HFF-Myc (cell line): ENCODE data around the gene EIF1.
A peak's percentile ranks its signal among the peaks of the same experiment; 100 is the strongest.

ENCODE experiments used
- DNase-seq: peaks from one replicate; pipeline ENCODE4 v3.0.0-alpha.2; 2011; ENCODE audit warnings: low read depth; ENCODE audit errors: extremely low read depth
- H3K4me3 ChIP-seq: replicated peaks from 2 replicates; pipeline ENCODE4 v1.5.1; 2011; ENCODE audit warnings: low read depth, mild to moderate bottlenecking, control low read depth, low read length
- TF ChIP-seq, protein P1 (sequence below): IDR thresholded peaks from 2 replicates; pipeline ENCODE4 v1.5.1; 2012; ENCODE audit warnings: mild to moderate bottlenecking, low read depth, low read length, control low read depth; ENCODE audit errors: missing control alignments

EIF1 gene

DNA sequence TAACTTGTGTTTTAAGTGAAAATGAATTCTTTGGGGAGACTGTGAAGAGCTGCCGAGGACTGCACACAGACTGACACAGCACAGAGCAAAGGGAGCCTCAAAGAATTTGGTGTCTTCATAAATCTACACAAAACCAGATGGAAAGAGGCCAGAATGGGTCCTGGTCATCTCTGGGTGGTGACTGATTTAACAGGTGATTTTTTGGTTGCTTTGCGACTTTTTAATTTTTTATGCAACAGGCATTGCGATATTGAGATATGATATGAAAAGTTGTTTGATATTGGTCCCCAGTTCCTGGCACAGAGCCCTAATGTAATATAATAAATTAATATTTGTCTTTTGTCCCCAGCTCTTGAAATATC lies 12.6 kb upstream of the EIF1 start:
- DNase-seq: no peak
- TF ChIP-seq, protein P1, sequence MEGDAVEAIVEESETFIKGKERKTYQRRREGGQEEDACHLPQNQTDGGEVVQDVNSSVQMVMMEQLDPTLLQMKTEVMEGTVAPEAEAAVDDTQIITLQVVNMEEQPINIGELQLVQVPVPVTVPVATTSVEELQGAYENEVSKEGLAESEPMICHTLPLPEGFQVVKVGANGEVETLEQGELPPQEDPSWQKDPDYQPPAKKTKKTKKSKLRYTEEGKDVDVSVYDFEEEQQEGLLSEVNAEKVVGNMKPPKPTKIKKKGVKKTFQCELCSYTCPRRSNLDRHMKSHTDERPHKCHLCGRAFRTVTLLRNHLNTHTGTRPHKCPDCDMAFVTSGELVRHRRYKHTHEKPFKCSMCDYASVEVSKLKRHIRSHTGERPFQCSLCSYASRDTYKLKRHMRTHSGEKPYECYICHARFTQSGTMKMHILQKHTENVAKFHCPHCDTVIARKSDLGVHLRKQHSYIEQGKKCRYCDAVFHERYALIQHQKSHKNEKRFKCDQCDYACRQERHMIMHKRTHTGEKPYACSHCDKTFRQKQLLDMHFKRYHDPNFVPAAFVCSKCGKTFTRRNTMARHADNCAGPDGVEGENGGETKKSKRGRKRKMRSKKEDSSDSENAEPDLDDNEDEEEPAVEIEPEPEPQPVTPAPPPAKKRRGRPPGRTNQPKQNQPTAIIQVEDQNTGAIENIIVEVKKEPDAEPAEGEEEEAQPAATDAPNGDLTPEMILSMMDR: no peak
- no peak overlapping the region for H3K4me3 ChIP-seq

DNA sequence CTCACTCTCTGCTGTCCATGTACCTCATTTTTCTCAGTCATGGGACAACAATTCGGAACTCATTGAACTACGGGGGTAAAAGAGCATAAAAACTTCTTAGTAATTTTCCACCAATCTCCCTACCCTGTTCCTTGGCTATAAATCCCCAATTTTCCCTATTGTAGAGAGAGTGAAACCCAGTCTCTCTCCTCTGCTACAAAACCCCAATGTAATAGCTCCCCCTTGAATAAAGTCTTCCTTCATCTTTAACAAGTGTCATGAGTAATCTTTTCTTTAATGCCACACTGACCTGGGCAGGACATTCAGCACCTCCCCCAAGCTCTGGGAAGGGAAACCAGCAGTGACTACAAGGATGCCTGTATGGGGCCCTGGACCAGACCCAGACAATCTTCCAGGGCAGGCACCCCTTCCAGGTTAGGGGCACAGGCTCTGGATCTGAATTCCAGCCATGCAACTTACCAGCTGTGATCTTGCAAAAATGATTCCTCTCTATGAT lies 10.2 kb upstream of the EIF1 start:
- DNase-seq: no peak
- peak overlapping the region; percentile 16; the same call in 1 of the 2 replicates for H3K4me3 ChIP-seq
- TF ChIP-seq, protein P1: no peak

DNA sequence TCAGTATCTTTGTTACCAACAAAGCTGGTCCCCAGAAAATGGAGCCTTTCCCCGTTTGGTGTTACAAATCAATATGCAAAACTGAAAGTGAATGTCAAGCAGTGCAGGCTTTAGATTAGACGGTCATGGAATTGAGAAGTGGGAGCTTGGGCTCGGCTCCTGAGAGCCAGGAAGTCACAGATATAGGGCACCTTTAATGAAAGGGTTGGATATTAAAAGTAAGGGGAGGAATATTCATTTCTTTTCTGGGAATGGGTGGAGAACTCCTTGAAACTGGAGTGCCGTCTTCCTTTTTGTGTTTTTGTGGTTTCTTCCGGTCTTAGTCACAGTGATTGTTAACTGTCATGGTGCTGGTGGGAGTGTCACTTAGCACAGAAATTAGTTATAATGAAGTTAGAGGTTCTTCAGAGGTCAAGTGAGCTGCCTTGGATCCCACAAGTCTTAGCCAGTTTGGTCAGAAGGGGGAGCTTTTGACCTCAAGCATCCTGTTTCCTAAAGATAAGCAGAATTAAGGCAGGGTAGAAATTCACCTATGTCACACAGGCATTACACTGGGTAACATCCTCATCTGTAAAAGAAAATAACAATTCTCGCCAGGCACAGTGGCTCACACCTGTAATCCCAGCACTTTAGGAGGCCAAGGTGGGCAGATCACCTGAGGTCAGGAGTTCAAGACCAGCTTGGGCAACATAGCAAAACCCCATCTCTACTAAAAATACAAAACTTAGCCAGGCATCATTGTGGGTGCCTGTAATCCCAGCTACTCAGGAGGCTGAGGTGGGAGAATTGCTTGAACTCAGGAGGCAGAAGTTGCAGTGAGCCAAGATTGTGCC lies 9.6 kb upstream of the EIF1 start:
- TF ChIP-seq, protein P1: no peak
- H3K4me3 ChIP-seq: peak overlapping the region; percentile 16; the same call in 1 of the 2 replicates
- peak; percentile 37 for DNase-seq

DNA sequence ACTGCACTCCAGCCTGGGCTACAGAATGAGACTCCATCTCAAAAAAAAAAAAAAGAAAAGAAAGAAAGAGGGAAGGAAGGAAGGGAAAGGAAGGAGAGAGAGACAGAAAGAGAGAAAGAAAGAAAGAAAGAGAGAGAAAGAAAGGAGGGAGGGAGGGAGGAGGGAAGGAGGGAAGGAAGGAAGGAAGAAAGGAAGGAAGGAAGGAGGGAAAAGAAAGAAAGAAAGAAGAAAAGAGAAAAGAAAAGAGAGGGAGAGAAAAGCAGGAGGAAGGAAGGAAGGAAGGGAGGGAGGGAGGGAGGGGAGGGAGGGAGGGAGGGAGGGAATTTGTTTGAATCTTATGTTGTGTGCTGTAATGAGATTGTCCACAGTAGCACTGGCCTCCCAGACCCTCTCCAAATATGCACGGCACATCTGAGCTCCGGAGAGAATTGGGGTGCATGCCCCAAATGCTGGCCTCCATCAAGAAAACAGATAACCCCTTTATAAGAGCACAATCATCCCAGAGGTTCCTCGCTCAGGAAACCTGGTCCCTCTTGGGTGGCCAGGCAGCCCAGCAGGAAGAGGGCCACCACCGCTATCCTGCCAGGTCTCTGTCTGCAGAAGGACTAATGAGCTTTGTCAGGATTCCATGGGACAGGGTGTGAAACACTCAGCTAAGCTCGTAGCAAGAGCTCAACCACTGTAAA lies 8.8 kb upstream of the EIF1 start:
- TF ChIP-seq, protein P1: no peak
- no peak overlapping the region for H3K4me3 ChIP-seq
- no peak for DNase-seq

DNA sequence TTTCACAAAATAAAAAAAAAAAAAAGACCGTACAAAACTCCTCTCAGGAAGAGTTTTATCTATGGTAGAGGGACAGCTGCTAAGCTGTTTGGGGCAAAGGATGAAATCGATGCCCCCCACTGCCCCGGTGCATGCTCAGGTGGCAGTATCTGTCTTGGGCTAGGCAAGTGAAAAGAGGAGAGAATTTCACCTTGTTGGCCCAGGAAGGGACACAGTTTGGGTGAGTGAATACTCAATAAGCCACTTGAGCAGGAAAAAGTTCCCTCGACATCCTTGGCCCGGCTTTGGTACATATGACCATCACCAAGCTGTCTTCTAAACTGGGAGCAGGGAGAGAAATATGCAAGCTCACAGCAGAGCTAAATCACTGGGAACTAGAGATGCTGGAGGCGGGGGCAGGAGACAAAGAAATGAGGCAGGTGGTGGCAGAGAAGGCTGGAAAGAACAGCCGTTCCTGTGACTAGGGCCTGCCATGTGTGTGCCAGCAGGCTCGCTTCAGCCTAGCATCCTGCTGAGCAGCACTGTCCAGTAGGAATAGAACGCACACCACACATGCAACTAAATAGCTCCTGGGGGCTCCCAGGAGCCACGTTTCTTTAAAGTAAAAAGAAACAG lies 8.2 kb upstream of the EIF1 start:
- TF ChIP-seq, protein P1: no peak
- no peak for DNase-seq

DNA sequence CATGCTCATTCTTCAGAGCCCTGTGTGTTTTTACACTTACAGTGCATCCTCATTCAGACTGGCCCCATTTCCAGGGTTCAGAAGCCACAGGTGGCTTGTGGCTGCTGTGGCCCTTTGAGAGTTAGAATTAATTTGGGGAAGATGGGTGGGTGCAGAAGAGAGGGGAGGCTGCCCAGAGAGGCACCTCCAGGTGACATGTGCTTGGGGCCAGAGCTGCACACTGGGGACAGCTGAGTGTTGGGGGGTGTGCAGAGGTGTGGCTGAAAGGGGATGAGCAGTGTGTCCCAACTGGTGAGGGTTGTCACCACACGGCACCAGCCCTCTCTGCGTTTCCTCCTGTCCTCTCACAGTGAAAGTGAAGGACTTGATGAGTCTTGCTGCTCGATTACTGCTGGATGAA lies 6.9 kb upstream of the EIF1 start:
- TF ChIP-seq, protein P1: no peak
- DNase-seq: no peak
- no peak overlapping the region for H3K4me3 ChIP-seq

More for the DNA sequence above, 8.2 kb upstream of the EIF1 start:
- H3K4me3 ChIP-seq: no peak overlapping the region
